K562 (cell line): ENCODE results near the gene MAS1L. TPM values are rescaled to one million over a fixed set of nuclear protein-coding genes. Genes with fewer than 3 reads are reported as not detected.
"Not testable (repeated sequence)": the region's sequence is repeated elsewhere in the genome, so short reads cannot be mapped to it uniquely, and the experiment has no call there.

Source experiments
- GATA2 ChIP-seq: sonication (generic); formaldehyde crosslinking; IDR thresholded peaks from 2 replicates; pipeline ENCODE4 v1.4.0; 2020; ENCODE audit warnings: mild to moderate bottlenecking, missing genetic modification reagents
- MAFG ChIP-seq: fragments of 450-650 bp; conservative IDR thresholded peaks from 2 replicates; pipeline ENCODE4 v1.6.1; 2016; ENCODE audit warnings: missing genetic modification characterization, missing compliant biosample characterization
- MAZ ChIP-seq, 2 experiments: fragments of 450-650 bp in 1 of 2; sonication (generic) in 1 of 2; formaldehyde crosslinking; IDR thresholded peaks in 1 of 2; conservative IDR thresholded peaks in 1 of 2; 2 replicates each; pipeline versions ENCODE4 v1.4.0 to v1.5.0; 2020; ENCODE audit warnings: mild to moderate bottlenecking in 1 of 2, missing genetic modification reagents in 1 of 2
- SMC3 ChIP-seq: conservative IDR thresholded peaks from 2 replicates; pipeline ENCODE4 v1.6.1; 2011; ENCODE audit warnings: low read depth, low read length, improper control_type of control experiment; ENCODE audit not compliant: insufficient read depth
- SPI1 ChIP-seq: IDR thresholded peaks from 2 replicates; pipeline ENCODE4 v1.6.1; 2011; ENCODE audit warnings: low read depth, low read length, control low read depth, borderline replicate concordance
- YY1 ChIP-seq, 3 experiments: IDR thresholded peaks; 2 replicates each; pipeline ENCODE4 v1.6.1; 2011; ENCODE audit warnings: low read length in 2 of 3, mild to moderate bottlenecking in 2 of 3, moderate library complexity in 2 of 3, borderline replicate concordance in 1 of 3, control low read depth in 1 of 3, low read depth in 1 of 3; ENCODE audit not compliant: insufficient read depth in 3 of 3, insufficient replicate concordance in 2 of 3, control insufficient read depth in 1 of 3, insufficient read length in 1 of 3; ENCODE audit errors: extremely low read depth in 1 of 3
- ZNF75A ChIP-seq: fragments of 450-650 bp; formaldehyde crosslinking; IDR thresholded peaks from 2 replicates; pipeline ENCODE4 v1.4.0; 2020; ENCODE audit warnings: mild to moderate bottlenecking
- polyA plus RNA-seq, 8 experiments: library from polyadenylated mRNA; depleted of rRNA in 4 of 8; stranded (reverse) in 5 of 8; unstranded in 3 of 8; fragments of >200 nt; fragmentation: Nextera tagmentation in 2 of 8; fragmentation: Illumina TruSeq in 1 of 8; extraction: Ambion mirVana in 2 of 8; extraction: Trizol in 1 of 8; gene quantifications; 2 replicates each; pipeline versions ENCODE4 v1.2.1 to v1.2.3, GENCODE V29; 2011 to 2014; ENCODE audit warnings: inconsistent platforms in 1 of 8, missing spikeins in 1 of 8
- total RNA-seq, 7 experiments: library from RNA; depleted of rRNA in 6 of 7; stranded (reverse); fragments of >200 nt in 6 of 7; fragmentation: Illumina TruSeq in 2 of 7; extraction: Trizol in 2 of 7; gene quantifications; 2 replicates each; pipeline versions ENCODE4 v1.2.1 to v1.2.3, GENCODE V29; 2011 to 2021; ENCODE audit warnings: low replicate concordance in 1 of 7
- TF ChIP-seq, protein P1 (sequence below), 2 experiments: fragments of 450-650 bp; formaldehyde crosslinking in 1 of 2; IDR thresholded peaks; 2 replicates each; pipeline versions ENCODE4 v1.4.0 to v1.6.1; 2014 to 2020; ENCODE audit warnings: mild to moderate bottlenecking in 2 of 2, borderline replicate concordance in 1 of 2, low read depth in 1 of 2
- TF ChIP-seq, protein P2 (sequence below), 3 experiments: IDR thresholded peaks in 2 of 3; conservative IDR thresholded peaks in 1 of 3; 2 replicates each; pipeline ENCODE4 v1.5.1; 2011 to 2012; ENCODE audit warnings: low read length in 3 of 3, mild to moderate bottlenecking in 3 of 3, control low read depth in 2 of 3, improper control_type of control experiment in 1 of 3, inconsistent platforms in 1 of 3, low read depth in 1 of 3, mixed read lengths in 1 of 3, moderate library complexity in 1 of 3; ENCODE audit not compliant: insufficient read depth in 2 of 3
- TF ChIP-seq, protein P3 (sequence below): sonication (generic); formaldehyde crosslinking; IDR thresholded peaks from 2 replicates; pipeline ENCODE4 v1.8.0; 2022; ENCODE audit warnings: missing genetic modification reagents, mild to moderate bottlenecking, moderate library complexity, borderline replicate concordance

The MAS1L gene
- total and polyA plus RNA-seq, 9 of the 15 experiments (the other 6 are each of a cell fraction or from before 2014, with no cell fraction given) = not detected

DNA sequence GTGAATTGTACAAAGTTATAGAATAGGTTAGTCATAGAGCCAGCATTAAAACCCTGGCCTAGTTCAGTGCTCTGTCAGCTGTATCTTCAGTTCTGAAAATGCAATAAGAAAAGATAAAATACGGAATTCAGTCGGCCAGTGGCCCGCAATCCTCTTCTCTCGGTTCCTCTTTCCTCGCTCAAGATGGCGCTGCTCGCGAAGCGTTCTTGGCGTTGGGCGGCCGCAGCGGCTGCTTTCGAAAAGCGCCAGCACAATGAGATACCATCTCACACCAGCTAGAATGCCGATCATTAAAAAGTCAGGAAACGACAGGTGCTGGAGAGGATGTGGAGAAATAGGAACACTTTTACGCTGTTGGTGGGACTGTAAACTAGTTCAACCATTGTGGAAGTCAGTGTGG is 51.0 kb downstream of the MAS1L start (continued):
- TF ChIP-seq, protein P1, sequence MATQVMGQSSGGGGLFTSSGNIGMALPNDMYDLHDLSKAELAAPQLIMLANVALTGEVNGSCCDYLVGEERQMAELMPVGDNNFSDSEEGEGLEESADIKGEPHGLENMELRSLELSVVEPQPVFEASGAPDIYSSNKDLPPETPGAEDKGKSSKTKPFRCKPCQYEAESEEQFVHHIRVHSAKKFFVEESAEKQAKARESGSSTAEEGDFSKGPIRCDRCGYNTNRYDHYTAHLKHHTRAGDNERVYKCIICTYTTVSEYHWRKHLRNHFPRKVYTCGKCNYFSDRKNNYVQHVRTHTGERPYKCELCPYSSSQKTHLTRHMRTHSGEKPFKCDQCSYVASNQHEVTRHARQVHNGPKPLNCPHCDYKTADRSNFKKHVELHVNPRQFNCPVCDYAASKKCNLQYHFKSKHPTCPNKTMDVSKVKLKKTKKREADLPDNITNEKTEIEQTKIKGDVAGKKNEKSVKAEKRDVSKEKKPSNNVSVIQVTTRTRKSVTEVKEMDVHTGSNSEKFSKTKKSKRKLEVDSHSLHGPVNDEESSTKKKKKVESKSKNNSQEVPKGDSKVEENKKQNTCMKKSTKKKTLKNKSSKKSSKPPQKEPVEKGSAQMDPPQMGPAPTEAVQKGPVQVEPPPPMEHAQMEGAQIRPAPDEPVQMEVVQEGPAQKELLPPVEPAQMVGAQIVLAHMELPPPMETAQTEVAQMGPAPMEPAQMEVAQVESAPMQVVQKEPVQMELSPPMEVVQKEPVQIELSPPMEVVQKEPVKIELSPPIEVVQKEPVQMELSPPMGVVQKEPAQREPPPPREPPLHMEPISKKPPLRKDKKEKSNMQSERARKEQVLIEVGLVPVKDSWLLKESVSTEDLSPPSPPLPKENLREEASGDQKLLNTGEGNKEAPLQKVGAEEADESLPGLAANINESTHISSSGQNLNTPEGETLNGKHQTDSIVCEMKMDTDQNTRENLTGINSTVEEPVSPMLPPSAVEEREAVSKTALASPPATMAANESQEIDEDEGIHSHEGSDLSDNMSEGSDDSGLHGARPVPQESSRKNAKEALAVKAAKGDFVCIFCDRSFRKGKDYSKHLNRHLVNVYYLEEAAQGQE (IDR thresholded peaks at IDR 0.05; ENCODE audit: borderline replicate concordance) = peak; percentile 84; the same call in 1 of the 2 replicates
- TF ChIP-seq, protein P1 (CRISPR knock-in tag; IDR thresholded peaks at IDR 0.05; ENCODE audit: low read depth) = not testable (repeated sequence)
- TF ChIP-seq ZNF75A (CRISPR knock-in tag) = 0 out of 2 replicates have a peak, but pooled peaks have one; percentile 7
- TF ChIP-seq YY1 (IDR thresholded peaks at IDR 0.05; ENCODE audit: borderline replicate concordance in 1 of 3, control insufficient read depth in 1 of 3, extremely low read depth in 1 of 3, insufficient read depth in 3 of 3, insufficient read length in 1 of 3, insufficient replicate concordance in 2 of 3, low read depth in 1 of 3, low read length in 2 of 3) = peak in 2 of 3 experiments; percentile 52 to 80
- TF ChIP-seq SMC3 = peak; percentile 42; the same call in 1 of the 2 replicates
- TF ChIP-seq, protein P2, sequence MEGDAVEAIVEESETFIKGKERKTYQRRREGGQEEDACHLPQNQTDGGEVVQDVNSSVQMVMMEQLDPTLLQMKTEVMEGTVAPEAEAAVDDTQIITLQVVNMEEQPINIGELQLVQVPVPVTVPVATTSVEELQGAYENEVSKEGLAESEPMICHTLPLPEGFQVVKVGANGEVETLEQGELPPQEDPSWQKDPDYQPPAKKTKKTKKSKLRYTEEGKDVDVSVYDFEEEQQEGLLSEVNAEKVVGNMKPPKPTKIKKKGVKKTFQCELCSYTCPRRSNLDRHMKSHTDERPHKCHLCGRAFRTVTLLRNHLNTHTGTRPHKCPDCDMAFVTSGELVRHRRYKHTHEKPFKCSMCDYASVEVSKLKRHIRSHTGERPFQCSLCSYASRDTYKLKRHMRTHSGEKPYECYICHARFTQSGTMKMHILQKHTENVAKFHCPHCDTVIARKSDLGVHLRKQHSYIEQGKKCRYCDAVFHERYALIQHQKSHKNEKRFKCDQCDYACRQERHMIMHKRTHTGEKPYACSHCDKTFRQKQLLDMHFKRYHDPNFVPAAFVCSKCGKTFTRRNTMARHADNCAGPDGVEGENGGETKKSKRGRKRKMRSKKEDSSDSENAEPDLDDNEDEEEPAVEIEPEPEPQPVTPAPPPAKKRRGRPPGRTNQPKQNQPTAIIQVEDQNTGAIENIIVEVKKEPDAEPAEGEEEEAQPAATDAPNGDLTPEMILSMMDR (IDR thresholded peaks at IDR 0.05 in 2 of 3, conservative IDR thresholded peaks at IDR 0.05 in 1 of 3; ENCODE audit: insufficient read depth in 2 of 3, low read depth in 1 of 3, low read length in 3 of 3) = peak; percentile 53 to 73 (median 55)
- TF ChIP-seq SPI1 = peak; percentile 79
- TF ChIP-seq, protein P3, sequence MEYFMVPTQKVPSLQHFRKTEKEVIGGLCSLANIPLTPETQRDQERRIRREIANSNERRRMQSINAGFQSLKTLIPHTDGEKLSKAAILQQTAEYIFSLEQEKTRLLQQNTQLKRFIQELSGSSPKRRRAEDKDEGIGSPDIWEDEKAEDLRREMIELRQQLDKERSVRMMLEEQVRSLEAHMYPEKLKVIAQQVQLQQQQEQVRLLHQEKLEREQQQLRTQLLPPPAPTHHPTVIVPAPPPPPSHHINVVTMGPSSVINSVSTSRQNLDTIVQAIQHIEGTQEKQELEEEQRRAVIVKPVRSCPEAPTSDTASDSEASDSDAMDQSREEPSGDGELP (CRISPR knock-in tag) = peak; percentile 29; the same call in 1 of the 2 replicates
- TF ChIP-seq GATA2 = 0 out of 2 replicates have a peak, but pooled peaks have one; percentile 45
- TF ChIP-seq MAZ (CRISPR knock-in tag; conservative IDR thresholded peaks at IDR 0.05 in 1 of 2, IDR thresholded peaks at IDR 0.05 in 1 of 2) = 0 out of 4 replicates have a peak, but pooled peaks of 1 of the 2 experiments have one; percentile 20
- 0 out of 2 replicates have a peak, but pooled peaks have one; percentile 22 for TF ChIP-seq MAFG
- TF ChIP-seq, all 486 proteins: peak for 14; not testable (repeated sequence) for 472
